Iris pigment epithelial cell (primary cell): Measurements from ENCODE around the gene CFAP69.
A peak's percentile ranks its signal among the peaks of the same experiment; 100 is the strongest.
"Not testable (repeated sequence)": the region's sequence is repeated elsewhere in the genome, so short reads cannot be mapped to it uniquely, and the experiment has no call there.

ENCODE experiments used
- DNase-seq: peaks from one replicate; pipeline ENCODE4 v3.0.0-alpha.2; 2011; ENCODE audit warnings: low read depth

The CFAP69 gene

GRCh38 chr7:90346336-90347125, 101.6 kb downstream of the CFAP69 start, which contains the start of gene GTPBP10:
GTPBP10 (plus strand) TSS chr7:90346716; CDS start chr7:90346742, 26 bp downstream.
- DNase-seq: peak; percentile 97

GRCh38 chr7:90347759-90348158, 102.8 kb downstream of the CFAP69 start:
- no peak for DNase-seq

GRCh38 chr7:90349305-90349704, 104.3 kb downstream of the CFAP69 start:
- DNase-seq: no peak

- not testable (repeated sequence) for DNase-seq
Measured at GRCh38 chr7:90350032-90350431, 105.1 kb downstream of the CFAP69 start.

- no peak for DNase-seq
Measured at GRCh38 chr7:90351987-90352386, 107.0 kb downstream of the CFAP69 start.
